Activated CD8-positive, alpha-beta T cell treated with anti-CD3 and anti-CD28 coated beads, Interleukin-2, amount 10 ng/mL, durations not matched to agents 7 days and 5 days (primary cell): ENCODE measurements around the gene VIPAS39. TPM values are rescaled to one million over a fixed set of nuclear protein-coding genes. Genes with fewer than 3 reads are reported as not detected.
A peak's percentile ranks its signal among the peaks of the same experiment; 100 is the strongest.

Experiments
- ATAC-seq: fragments of 150-1000 bp; cut with Tn5 transposase; one replicate; pipeline ENCODE4 v1.10.0; 2021; ENCODE audit warnings: moderate library complexity
- CTCF ChIA-PET: fragments of 350-600 bp; sonication (Branson Sonifier 250); formaldehyde crosslinking; loops from one replicate; lab custom pipeline; 2021; ENCODE audit warnings: antibody characterized with exemption; lab: Charles Lee
- POLR2A ChIA-PET: fragments of 350-600 bp; sonication (Branson Sonifier 250); formaldehyde crosslinking; loops from one replicate; lab custom pipeline; 2021; ENCODE audit warnings: antibody characterized with exemption; lab: Charles Lee
- DNase-seq: peaks from one replicate; pipeline ENCODE4 v3.0.0-alpha.2; 2020
- H3K27ac Mint-ChIP-seq: one replicate; pipeline ENCODE4 v1.8.0; 2021; ENCODE audit warnings: mild to moderate bottlenecking, mixed read lengths
- H3K27me3 Mint-ChIP-seq: one replicate; pipeline ENCODE4 v1.8.0; 2021; ENCODE audit warnings: low read depth, mixed read lengths
- H3K36me3 Mint-ChIP-seq: one replicate; pipeline ENCODE4 v1.8.0; 2021; ENCODE audit warnings: low read depth, mixed read lengths
- H3K4me1 Mint-ChIP-seq: one replicate; pipeline ENCODE4 v1.8.0; 2021; ENCODE audit warnings: low read depth, mixed read lengths
- H3K4me3 Mint-ChIP-seq: one replicate; pipeline ENCODE4 v1.8.0; 2021; ENCODE audit warnings: mild to moderate bottlenecking, mixed read lengths
- H3K9me3 Mint-ChIP-seq: one replicate; pipeline ENCODE4 v1.8.0; 2022; ENCODE audit warnings: mixed read lengths; ENCODE audit not compliant: insufficient read depth
- total RNA-seq, 2 experiments: library from RNA; stranded (reverse); gene quantifications; one replicate each; pipeline ENCODE4 v1.2.3, GENCODE V29; 2021

VIPAS39 gene
- total RNA-seq, 2 experiments from 2014 or later = 18.4 to 19.3 TPM

DNA sequence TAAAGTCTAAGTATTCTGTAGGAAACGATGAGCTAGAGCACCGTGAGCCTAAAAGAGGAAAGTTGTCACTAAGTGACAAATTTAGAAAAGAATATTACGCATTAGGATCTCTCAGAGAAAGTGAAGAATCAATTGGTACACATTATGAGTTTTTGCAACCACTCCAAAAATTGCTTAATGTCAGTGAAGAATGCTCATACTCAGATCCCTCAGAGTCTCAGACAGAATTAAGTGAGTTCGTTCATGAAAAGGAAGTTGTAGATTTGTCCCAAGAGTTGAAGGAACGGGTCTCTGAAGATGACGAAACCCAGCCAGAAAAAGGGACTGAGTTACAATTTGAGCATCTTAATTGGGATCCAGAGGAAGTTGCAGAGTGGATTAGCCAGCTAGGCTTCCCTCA, 78.7 kb downstream of the VIPAS39 start:
- Mint-ChIP-seq H3K4me3 (no peak overlapping the region), H3K4me1 (peaks cover 24% of the 10 kb centered on the region), H3K9me3 (no peaks in the 10 kb centered on the region), H3K27ac (no peak overlapping the region), H3K36me3 (peaks cover 11% of the 10 kb centered on the region), H3K27me3 (peaks cover 5% of the 10 kb centered on the region)
- ChIA-PET CTCF (no interaction called here), POLR2A (interaction anchor here (0.6 kb wide), 1 partner anchor 372 kb away, joined by 3 read pairs; no protein-coding TSS in a partner anchor)
- ATAC-seq (no peak), DNase-seq (no peak)

DNA sequence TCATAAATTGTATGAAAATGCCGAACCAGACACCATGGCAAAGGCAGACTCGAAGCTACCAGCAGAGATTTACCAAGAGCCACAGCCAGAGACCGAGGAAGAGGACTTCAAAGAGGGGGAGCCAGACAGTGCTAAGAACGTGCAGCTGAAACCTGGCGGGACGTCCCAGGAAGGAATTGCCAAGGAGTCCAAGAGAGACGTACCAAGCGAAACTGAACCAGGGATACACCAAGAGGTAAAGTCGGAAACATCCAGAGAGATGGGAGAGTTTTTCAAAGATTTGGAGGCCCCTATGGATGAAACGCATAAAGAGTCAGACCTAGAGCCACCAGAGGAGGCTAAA, 79.9 kb downstream of the VIPAS39 start:
- Mint-ChIP-seq H3K36me3 (peaks cover 22% of the 10 kb centered on the region), H3K9me3 (no peaks in the 10 kb centered on the region), H3K27me3 (peaks cover 5% of the 10 kb centered on the region), H3K4me3 (no peak overlapping the region), H3K4me1 (peaks cover 34% of the 10 kb centered on the region), H3K27ac (no peak overlapping the region)
- no peak for DNase-seq
- ChIA-PET CTCF (interaction anchor here (1.0 to 2.0 kb wide), 10 partner anchors 10 to 174 kb away, joined by 3 to 12 read pairs (median 4); partner anchors contain the start of genes AHSA1, GSTZ1 and POMT2), POLR2A (interaction anchor here (0.6 to 1.3 kb wide), 7 partner anchors 13 to 278 kb away, joined by 3 to 9 read pairs (median 4); partner anchors contain the start of genes GSTZ1, POMT2 and VIPAS39)
- ATAC-seq = peak; percentile 35

GRCh38 chr14:77376771-77377501, 80.5 kb downstream of the VIPAS39 start, which contains the start of the genes SAMD15 and TMED8:
Gene SAMD15, plus strand, starts transcription at chr14:77377379. Its CDS starts 40 bp downstream, at chr14:77377419.
Gene TMED8, minus strand, starts transcription at chr14:77377094. Its CDS starts 41 bp downstream, at chr14:77377053.
- ATAC-seq (peak; percentile 98), DNase-seq (peak; percentile 87)
- H3K4me1 Mint-ChIP-seq = peaks cover 38% of the 10 kb centered on the region
- H3K36me3 Mint-ChIP-seq = peaks cover 22% of the 10 kb centered on the region
- ChIA-PET CTCF (interaction anchor here (1.0 to 2.0 kb wide), 10 partner anchors 9 to 174 kb away, joined by 3 to 12 read pairs (median 4); partner anchors contain the start of genes AHSA1, GSTZ1 and POMT2), POLR2A (interaction anchor here (0.6 to 1.3 kb wide), 9 partner anchors 12 to 277 kb away, joined by 3 to 9 read pairs (median 3); partner anchors contain the start of genes GSTZ1, POMT2 and VIPAS39)
- no peaks in the 10 kb centered on the region for H3K9me3 Mint-ChIP-seq
- H3K27me3 Mint-ChIP-seq = peaks cover 5% of the 10 kb centered on the region
- peak within 1 kb of the TSS; percentile 89 for H3K4me3 Mint-ChIP-seq
- peak within 1 kb of the TSS; percentile 92 for H3K27ac Mint-ChIP-seq

Other genes with a start within 250 kb of the VIPAS39 start
- gene NGB, start 186.4 kb downstream of the VIPAS39 start, total RNA-seq = not detected
- 10 to 100 TPM; 15.0 to 15.5 TPM for gene POMT2, start 136.7 kb downstream of the VIPAS39 start, total RNA-seq
- gene GSTZ1, start 136.6 kb downstream of the VIPAS39 start, total RNA-seq = 10 to 100 TPM; 11.7 to 15.1 TPM
- 10 to 100 TPM; 16.7 to 17.1 TPM for gene TMED8, start 80.5 kb downstream of the VIPAS39 start, total RNA-seq
- under 1 TPM; 0.23 to 0.40 TPM for gene SAMD15, start 80.2 kb downstream of the VIPAS39 start, total RNA-seq
- gene NOXRED1, start 34.1 kb downstream of the VIPAS39 start, total RNA-seq = under 1 TPM; 0.29 TPM
- gene AHSA1, start 492 bp upstream of the VIPAS39 start, total RNA-seq = 100 to 1,000 TPM; 252 to 273 TPM
- gene ISM2, start 41.2 kb upstream of the VIPAS39 start, total RNA-seq = not detected
- gene SPTLC2, start 159.0 kb upstream of the VIPAS39 start, total RNA-seq = 10 to 100 TPM; 76.5 to 80.4 TPM